Upper lobe of left lung (tissue), 4 donors: Measurements from ENCODE around the gene C6orf132.

Source experiments
- POLR2A ChIP-seq, 4 donors: fragments of 450-650 bp; IDR thresholded peaks; one replicate each; pipeline ENCODE4 v1.5.1; 2016 to 2017; ENCODE audit warnings: antibody characterized with exemption in 4 of 4, mild to moderate bottlenecking in 2 of 4
- TF ChIP-seq, protein P1 (sequence below), 6 experiments: fragments of 450-650 bp in 4 of 6; fragments of 200-600 bp in 2 of 6; sonication (generic) in 2 of 6; IDR thresholded peaks; one replicate each; pipeline ENCODE4 v1.5.1; 2016 to 2019; ENCODE audit warnings: antibody characterized with exemption in 6 of 6

DNA sequence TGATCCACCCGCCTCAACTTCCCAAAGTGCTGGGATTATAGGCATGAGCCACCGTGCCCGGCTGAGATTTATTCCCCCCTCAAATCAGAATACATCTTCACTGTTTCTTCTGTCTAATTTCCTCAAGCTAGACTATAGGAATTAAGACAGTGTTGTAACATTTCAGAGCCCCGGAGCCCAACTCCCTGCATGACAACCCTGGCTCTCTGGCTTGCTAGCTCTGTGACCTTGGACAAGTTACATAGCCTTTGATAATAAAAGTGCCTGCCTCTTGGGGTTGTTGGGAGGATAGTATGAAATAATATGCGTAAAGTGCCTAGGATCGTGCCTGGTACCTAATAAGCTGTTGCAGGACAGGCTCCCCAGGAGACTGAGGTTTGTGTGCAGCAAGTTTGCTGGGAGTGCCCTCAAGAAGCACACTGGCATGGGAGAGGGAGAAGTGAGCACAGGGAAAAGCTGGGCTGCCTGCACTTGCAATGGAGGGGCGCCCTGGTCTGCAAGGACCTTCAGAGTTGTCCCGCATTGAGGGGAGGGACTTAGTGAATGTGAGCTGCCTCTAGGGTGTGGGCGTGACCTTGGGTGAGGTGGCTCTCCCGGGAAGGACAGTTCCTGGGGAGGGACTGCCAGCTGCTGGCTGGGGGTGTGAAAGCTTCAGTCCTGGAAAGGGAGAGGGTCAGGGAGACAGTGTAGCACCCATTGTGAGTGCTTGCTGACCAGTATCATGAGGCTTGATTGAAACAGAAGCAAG is 48.7 kb downstream of the C6orf132 start:
- TF ChIP-seq, protein P1, sequence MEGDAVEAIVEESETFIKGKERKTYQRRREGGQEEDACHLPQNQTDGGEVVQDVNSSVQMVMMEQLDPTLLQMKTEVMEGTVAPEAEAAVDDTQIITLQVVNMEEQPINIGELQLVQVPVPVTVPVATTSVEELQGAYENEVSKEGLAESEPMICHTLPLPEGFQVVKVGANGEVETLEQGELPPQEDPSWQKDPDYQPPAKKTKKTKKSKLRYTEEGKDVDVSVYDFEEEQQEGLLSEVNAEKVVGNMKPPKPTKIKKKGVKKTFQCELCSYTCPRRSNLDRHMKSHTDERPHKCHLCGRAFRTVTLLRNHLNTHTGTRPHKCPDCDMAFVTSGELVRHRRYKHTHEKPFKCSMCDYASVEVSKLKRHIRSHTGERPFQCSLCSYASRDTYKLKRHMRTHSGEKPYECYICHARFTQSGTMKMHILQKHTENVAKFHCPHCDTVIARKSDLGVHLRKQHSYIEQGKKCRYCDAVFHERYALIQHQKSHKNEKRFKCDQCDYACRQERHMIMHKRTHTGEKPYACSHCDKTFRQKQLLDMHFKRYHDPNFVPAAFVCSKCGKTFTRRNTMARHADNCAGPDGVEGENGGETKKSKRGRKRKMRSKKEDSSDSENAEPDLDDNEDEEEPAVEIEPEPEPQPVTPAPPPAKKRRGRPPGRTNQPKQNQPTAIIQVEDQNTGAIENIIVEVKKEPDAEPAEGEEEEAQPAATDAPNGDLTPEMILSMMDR (IDR thresholded peaks at IDR 0.05) = no peak
- TF ChIP-seq POLR2A (IDR thresholded peaks at IDR 0.05) = no peak
